ENCODE results near the gene TPRKB.
A peak's percentile ranks its signal among the peaks of the same experiment; 100 is the strongest.
"Not testable (repeated sequence)": the region's sequence is repeated elsewhere in the genome, so short reads cannot be mapped to it uniquely, and the experiment has no call there.

Gene TPRKB

DNA sequence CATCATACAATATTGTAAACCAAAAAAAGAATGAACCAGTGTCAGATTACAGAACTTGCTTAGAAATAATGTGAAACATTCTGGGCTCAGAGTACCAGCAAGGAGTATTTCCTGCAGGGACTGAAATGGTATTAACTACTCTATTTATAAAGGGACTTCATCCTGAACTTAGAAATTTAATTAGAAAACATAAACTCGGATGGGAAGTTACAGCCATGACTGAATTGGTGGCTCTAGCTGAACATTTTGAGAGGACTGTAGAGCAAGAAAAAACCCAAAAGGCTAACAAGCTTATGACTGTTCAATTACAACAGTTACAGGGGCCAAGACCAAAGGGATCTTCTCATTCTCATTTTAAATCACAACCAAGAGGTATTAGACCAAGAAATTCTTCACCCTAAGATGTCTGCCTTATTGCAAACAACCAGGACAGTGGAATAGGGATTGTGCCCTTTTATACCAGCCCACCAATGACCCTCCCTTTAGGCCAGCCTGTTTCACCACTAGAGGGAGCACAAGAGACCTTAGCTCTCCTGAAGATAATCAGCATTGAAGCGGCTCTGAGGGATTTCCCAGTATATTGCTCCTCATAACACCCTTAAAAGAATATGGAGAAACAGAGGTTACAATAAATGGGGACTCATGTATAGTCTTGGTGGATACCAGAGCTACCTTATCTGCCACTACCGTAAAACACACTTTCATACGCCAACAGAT is 46.6 kb downstream of the TPRKB start:
- TF ChIP-seq, protein P1, sequence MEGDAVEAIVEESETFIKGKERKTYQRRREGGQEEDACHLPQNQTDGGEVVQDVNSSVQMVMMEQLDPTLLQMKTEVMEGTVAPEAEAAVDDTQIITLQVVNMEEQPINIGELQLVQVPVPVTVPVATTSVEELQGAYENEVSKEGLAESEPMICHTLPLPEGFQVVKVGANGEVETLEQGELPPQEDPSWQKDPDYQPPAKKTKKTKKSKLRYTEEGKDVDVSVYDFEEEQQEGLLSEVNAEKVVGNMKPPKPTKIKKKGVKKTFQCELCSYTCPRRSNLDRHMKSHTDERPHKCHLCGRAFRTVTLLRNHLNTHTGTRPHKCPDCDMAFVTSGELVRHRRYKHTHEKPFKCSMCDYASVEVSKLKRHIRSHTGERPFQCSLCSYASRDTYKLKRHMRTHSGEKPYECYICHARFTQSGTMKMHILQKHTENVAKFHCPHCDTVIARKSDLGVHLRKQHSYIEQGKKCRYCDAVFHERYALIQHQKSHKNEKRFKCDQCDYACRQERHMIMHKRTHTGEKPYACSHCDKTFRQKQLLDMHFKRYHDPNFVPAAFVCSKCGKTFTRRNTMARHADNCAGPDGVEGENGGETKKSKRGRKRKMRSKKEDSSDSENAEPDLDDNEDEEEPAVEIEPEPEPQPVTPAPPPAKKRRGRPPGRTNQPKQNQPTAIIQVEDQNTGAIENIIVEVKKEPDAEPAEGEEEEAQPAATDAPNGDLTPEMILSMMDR (IDR thresholded peaks at IDR 0.05; ENCODE audit: low read depth, low read length), result peak; percentile 63
- DNase-seq (ENCODE audit: low read depth, low spot score), result peak; percentile 20
- in situ Hi-C loops (cut with HindIII; ENCODE audit: low sequenced_read_pairs); H3K4me3 ChIP-seq (ENCODE audit: low read depth, low read length): not testable (repeated sequence)

DNA sequence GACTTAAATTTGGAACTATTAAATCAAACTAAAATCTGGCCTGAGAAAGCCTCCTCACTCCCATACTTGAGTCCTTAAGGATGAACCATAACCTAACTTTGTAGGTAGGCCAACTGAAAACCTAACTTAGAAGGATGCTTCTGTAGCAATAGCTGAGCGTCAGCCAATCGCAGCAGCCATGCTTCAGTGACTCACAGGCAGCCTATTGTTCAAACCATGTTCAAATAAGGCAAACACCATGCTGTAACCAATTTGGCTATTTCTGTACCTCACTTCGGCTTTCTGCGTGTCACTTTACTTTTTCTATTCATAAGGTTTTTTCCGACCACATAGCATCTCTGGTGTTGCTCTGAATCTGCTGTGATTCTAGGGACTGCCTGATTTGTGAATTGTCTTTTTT is 48.7 kb downstream of the TPRKB start:
- in situ Hi-C loops (cut with HindIII; ENCODE audit: low sequenced_read_pairs); DNase-seq (ENCODE audit: low read depth, low spot score); H3K4me3 ChIP-seq (ENCODE audit: low read depth, low read length): not testable (repeated sequence)

DNA sequence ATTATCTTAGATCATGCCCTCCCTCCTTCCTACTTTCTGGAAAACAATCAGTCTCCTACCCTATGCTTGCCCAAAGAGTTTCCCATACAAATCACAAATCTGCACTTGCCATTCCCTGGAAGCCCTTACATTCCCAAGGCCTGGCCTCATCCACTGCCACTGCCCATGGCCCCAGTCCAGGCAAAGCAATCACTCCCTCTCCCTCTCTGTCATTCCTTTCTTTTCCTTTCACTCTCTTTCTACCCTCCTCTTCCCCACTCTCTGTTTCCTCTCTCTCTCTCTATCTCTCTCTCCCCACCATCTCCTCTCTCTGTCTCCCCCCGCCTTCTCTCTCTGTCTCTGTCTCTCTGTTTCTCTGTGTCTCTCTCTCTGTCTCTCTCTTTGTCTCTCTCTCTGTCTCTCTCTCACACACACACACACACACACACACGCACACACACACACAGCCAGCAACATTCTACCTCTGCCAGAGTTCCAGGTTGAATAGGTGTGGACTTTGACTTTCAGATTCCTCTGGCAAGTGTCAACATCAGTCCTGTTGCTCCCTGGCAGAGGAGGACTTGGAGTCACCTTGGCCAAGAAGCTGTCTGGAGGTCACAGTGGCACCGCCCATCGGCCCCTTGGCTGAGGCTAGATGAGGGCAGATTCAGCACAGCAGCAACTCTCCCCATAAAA is 51.2 kb downstream of the TPRKB start:
- no peak overlapping the region for H3K4me3 ChIP-seq (ENCODE audit: low read depth, low read length)
- in situ Hi-C loops (cut with HindIII; ENCODE audit: low sequenced_read_pairs), result no loop called here
- DNase-seq (ENCODE audit: low read depth, low spot score), result no peak
- TF ChIP-seq, protein P1 (IDR thresholded peaks at IDR 0.05; ENCODE audit: low read depth, low read length), result no peak

DNA sequence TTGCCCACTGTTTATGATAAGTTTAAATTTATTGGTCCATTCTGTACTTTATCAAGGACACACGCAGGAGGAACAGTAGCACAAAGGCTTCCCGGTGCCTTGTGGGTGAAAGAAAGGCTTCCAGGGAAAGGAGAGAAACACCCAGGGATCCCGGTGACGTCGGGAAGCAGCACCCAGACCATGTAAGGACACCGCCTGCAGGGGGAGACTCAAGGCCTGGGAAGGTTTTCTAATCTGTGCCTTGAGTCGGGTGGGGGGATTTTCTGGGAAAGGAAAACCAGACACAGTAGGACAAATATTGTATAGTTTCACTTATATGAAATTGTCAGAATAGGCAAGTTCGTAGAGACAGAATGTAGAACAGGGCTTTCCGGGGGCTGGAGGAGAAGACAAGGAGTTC is 52.2 kb downstream of the TPRKB start:
- in situ Hi-C loops (cut with HindIII; ENCODE audit: low sequenced_read_pairs); DNase-seq (ENCODE audit: low read depth, low spot score): not testable (repeated sequence)
- TF ChIP-seq, protein P1 (IDR thresholded peaks at IDR 0.05; ENCODE audit: low read depth, low read length), result peak; percentile 3

DNA sequence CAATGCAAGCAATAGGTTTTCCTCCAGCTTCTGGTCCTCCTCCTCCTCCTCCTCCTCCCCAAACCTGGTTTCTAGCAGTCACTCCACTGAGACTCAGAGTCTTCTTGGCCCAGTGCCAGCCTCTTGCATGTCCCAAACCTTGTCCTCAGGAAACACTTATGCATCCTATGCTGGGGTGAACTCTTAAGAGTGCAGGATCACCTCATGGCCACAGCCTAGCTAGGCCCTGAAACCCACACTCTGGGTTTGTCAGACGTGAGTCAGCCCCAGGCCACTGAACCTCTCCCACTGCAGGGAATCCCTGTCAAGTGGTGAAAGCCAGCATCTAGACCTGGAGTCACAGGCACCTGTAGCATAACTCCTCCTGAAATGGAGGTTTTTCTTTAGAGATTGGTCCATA is 52.8 kb downstream of the TPRKB start:
- in situ Hi-C loops (cut with HindIII; ENCODE audit: low sequenced_read_pairs); H3K4me3 ChIP-seq (ENCODE audit: low read depth, low read length); DNase-seq (ENCODE audit: low read depth, low spot score): not testable (repeated sequence)

More for the DNA sequence above, 52.2 kb downstream of the TPRKB start:
- not testable (repeated sequence) for H3K4me3 ChIP-seq (ENCODE audit: low read depth, low read length)

DNA sequence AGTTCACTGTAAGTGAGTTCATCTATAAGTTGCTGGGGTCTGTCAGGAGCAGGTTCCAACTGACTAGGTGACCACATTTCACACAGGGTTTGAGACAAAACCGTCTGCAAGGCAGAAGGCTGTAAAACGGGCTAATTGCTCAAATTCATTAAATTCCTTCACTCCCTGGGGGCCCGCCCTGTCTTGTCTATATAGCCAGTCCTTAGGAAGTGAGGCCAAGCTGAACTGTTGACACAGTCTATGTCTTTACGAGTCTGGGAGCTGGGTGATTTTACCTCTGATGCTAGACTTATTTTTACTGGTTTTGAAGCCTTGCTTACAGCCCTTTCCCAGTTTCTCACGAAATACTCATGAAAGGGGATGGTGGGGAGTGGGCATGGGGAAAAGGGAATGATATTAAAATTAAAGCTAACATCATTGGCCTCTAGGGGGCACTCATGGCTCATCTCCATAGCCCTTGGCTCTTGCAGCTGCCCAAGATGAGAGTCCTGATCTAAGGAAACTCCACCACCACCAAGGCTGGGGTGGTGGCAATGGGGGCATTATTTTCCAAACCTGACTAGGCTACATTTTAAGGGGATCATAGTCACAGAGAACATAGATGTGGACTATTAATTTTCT is 57.1 kb downstream of the TPRKB start:
- TF ChIP-seq, protein P1 (IDR thresholded peaks at IDR 0.05; ENCODE audit: low read depth, low read length), result peak; percentile 25
- in situ Hi-C loops (cut with HindIII; ENCODE audit: low sequenced_read_pairs); H3K4me3 ChIP-seq (ENCODE audit: low read depth, low read length); DNase-seq (ENCODE audit: low read depth, low spot score): not testable (repeated sequence)
